K562 treated with DMSO at 1 percent for 24 hours (cell line): Measurements from ENCODE around the gene LARGE1. TPM values are rescaled to one million over a fixed set of nuclear protein-coding genes. Genes with fewer than 3 reads are reported as not detected.

Experiments used
- total RNA-seq: library from RNA; unstranded; fragments of 300-600 nt; gene quantifications from 2 replicates; pipeline ENCODE4 v1.2.3, GENCODE V29; 2022; ENCODE audit warnings: low read depth; ENCODE audit not compliant: insufficient read depth

Gene LARGE1
- 0.76 and 0.85 TPM in 2 replicates for total RNA-seq

DNA sequence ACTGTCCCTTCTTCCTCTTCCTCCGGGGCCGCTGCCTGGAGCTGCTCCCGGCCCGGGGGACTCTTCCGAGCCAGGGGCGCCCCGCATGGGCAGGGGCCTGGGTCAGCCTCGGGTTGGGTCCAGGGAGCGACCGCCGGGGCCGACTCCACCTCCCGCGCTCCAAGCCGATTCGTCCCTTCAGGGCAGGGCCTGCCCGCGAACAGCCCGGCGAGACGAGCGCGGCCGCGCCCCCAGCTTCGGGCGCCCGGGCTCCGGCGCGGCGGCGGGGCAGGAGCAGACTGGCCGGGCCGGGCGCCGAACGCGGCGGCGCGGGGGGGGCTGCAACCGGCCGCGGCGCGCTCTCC lies at the start of gene LARGE1:
TSS of gene LARGE1 (minus strand) at position 280 of the 344 bp plus-strand sequence.

